Measurements from ENCODE around the gene ARMH2. TPM values are rescaled to one million over a fixed set of nuclear protein-coding genes. Genes with fewer than 3 reads are reported as not detected.
"Not testable (repeated sequence)": the region's sequence is repeated elsewhere in the genome, so short reads cannot be mapped to it uniquely, and the experiment has no call there.

ARMH2 gene
- total RNA-seq, 2 donors from 2014 or later = not detected

DNA sequence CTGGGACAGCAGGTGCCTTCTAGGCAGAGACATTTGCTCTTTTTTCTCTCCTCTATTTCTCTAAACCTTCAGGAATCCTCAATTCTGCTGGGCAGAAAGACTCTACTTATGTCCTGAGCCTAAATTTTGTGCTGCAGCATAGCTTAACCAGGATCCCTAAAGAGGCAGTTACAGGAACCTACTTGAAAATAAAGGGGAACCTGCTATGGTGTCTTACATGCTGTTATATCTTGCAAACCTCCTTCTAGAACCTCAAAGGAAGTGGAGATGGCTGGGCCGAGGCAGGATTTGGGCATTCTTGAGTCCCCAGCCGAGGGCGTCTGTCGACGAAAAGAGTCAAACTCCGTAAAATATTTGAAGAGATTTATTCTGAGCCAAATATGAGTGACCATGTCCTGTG lies 41.1 kb downstream of the ARMH2 start:
- no peak for DNase-seq (ENCODE audit: low spot score)
- ATAC-seq (ENCODE audit: insufficient number of reproducible peaks, low FRiP score, low read depth) = no peak
- H3K36me3 ChIP-seq = no peaks in the 10 kb centered on the region

DNA sequence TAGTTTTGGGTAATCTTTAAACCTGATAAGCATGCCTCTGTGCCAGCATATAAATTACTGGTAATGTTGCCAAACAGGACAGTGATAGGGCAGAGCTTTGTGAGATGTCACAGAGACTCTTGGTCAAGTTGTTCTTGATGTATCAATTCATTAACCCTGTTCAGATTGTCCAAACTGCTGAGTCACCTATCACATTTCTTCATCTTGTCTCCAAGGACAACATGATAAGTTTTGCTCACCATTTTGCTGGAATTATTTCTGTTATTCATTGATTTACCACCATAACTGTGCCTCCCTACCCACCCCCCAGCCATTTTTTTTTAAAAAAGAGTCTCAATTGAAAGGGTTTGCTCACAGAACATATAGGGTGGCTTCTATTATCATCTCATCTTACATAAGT lies 43.4 kb downstream of the ARMH2 start:
- Histone ChIP-seq H3K27ac (no peak overlapping the region), H3K9me3 (no peaks in the 10 kb centered on the region), H3K27me3 (replicated peaks; ENCODE audit: insufficient read depth) (no peaks in the 10 kb centered on the region), H3K36me3 (no peaks in the 10 kb centered on the region), H3K4me1 (ENCODE audit: control insufficient read depth in 1 of 2, low read depth in 2 of 2) (no peaks in the 10 kb centered on the region), H3K4me3 (no peak overlapping the region)
- DNase-seq (ENCODE audit: low spot score) (no peak), ATAC-seq (ENCODE audit: insufficient number of reproducible peaks, low FRiP score, low read depth) (no peak)
- TF ChIP-seq, protein P1, sequence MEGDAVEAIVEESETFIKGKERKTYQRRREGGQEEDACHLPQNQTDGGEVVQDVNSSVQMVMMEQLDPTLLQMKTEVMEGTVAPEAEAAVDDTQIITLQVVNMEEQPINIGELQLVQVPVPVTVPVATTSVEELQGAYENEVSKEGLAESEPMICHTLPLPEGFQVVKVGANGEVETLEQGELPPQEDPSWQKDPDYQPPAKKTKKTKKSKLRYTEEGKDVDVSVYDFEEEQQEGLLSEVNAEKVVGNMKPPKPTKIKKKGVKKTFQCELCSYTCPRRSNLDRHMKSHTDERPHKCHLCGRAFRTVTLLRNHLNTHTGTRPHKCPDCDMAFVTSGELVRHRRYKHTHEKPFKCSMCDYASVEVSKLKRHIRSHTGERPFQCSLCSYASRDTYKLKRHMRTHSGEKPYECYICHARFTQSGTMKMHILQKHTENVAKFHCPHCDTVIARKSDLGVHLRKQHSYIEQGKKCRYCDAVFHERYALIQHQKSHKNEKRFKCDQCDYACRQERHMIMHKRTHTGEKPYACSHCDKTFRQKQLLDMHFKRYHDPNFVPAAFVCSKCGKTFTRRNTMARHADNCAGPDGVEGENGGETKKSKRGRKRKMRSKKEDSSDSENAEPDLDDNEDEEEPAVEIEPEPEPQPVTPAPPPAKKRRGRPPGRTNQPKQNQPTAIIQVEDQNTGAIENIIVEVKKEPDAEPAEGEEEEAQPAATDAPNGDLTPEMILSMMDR (IDR thresholded peaks at IDR 0.05) = no peak

More for the DNA sequence above, 41.1 kb downstream of the ARMH2 start:
- no peaks in the 10 kb centered on the region for H3K27me3 ChIP-seq (replicated peaks; ENCODE audit: insufficient read depth)
- no peak overlapping the region for H3K4me3 ChIP-seq
- TF ChIP-seq, protein P1 (IDR thresholded peaks at IDR 0.05) = no peak
- H3K4me1 ChIP-seq (ENCODE audit: control insufficient read depth in 1 of 2, low read depth in 2 of 2) = no peaks in the 10 kb centered on the region
- no peaks in the 10 kb centered on the region for H3K9me3 ChIP-seq
- H3K27ac ChIP-seq = no peak overlapping the region

DNA sequence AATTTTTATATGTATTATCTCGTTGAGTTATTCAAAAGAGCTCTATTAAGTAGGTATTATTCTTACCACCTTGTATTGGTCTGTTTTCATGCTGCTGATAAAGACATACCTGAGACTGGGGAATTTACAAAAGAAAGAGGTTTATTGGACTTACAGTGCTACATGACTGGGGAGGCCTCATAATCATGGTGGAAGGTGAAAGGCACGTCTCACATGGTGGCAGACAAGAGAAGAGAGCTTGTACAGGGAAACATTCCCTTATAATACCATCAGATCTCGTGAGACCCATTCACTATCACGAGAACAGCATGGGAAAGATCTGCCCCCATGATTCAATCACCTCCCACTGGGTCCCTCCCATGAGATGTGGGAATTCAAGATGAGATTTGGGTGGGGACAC lies 44.3 kb downstream of the ARMH2 start:
- not testable (repeated sequence) for DNase-seq (ENCODE audit: low spot score); H3K4me3 ChIP-seq; H3K4me1 ChIP-seq (ENCODE audit: control insufficient read depth in 1 of 2, low read depth in 2 of 2); H3K36me3 ChIP-seq; H3K27ac ChIP-seq; H3K9me3 ChIP-seq; H3K27me3 ChIP-seq (replicated peaks; ENCODE audit: insufficient read depth); ATAC-seq (ENCODE audit: insufficient number of reproducible peaks, low FRiP score, low read depth)

DNA sequence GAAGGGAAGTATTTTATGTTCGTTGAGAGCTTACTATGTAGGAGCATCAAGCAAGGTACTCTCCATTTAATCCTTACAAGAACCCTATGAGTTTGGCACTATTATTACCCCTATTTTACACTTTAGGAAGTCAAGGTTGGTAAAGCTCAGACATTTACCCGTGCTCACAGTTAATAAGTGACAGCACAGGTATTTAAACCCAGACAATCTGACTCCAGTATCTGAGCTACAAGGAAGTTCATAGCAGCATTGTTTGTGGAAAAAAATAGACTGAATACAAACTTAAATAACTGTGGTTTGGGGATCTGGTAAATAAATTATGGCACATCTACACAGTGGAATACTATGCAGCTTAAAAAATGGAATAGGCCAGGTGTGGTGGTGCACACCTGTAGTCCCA lies 45.2 kb downstream of the ARMH2 start:
- Histone ChIP-seq H3K4me3 (no peak overlapping the region), H3K9me3 (no peaks in the 10 kb centered on the region), H3K4me1 (ENCODE audit: control insufficient read depth in 1 of 2, low read depth in 2 of 2) (no peaks in the 10 kb centered on the region), H3K27ac (no peak overlapping the region), H3K27me3 (replicated peaks; ENCODE audit: insufficient read depth) (no peaks in the 10 kb centered on the region), H3K36me3 (no peaks in the 10 kb centered on the region)
- DNase-seq (ENCODE audit: low spot score) = no peak
- TF ChIP-seq, protein P1 (IDR thresholded peaks at IDR 0.05) = no peak
- no peak for ATAC-seq (ENCODE audit: insufficient number of reproducible peaks, low FRiP score, low read depth)

DNA sequence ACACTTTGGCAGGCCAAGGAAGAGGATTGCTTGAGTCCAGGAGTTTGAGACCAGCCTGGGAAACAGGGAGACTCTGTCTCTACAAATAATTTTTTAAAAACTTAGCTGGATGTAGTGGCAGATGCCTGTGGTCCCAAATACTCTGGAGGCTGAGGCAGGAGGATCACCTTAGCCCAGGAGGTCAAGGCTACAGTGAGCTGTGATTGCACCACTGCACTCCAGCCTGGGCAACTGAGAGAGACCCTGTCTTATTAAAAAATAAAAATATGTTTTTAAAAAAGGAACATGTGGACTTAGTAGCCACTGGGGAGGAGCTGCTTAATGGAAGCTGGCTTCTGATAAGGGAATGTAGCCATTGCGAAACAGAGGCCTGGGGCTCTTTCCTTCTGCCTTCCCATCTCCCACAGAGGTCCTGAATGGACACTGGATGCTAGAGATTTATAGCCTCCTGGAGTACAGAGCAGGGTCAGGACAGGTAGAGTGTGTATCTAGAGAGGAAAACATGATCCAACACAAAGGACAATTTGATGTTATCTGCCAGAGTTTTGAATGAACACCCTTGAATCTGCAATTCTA lies 45.7 kb downstream of the ARMH2 start:
- Histone ChIP-seq H3K9me3 (no peaks in the 10 kb centered on the region), H3K4me1 (ENCODE audit: control insufficient read depth in 1 of 2, low read depth in 2 of 2) (no peaks in the 10 kb centered on the region), H3K27me3 (replicated peaks; ENCODE audit: insufficient read depth) (no peaks in the 10 kb centered on the region), H3K4me3 (no peak overlapping the region), H3K36me3 (no peaks in the 10 kb centered on the region), H3K27ac (no peak overlapping the region)
- DNase-seq (ENCODE audit: low spot score) (no peak), ATAC-seq (ENCODE audit: insufficient number of reproducible peaks, low FRiP score, low read depth) (no peak)
- TF ChIP-seq, protein P1 (IDR thresholded peaks at IDR 0.05) = no peak

DNA sequence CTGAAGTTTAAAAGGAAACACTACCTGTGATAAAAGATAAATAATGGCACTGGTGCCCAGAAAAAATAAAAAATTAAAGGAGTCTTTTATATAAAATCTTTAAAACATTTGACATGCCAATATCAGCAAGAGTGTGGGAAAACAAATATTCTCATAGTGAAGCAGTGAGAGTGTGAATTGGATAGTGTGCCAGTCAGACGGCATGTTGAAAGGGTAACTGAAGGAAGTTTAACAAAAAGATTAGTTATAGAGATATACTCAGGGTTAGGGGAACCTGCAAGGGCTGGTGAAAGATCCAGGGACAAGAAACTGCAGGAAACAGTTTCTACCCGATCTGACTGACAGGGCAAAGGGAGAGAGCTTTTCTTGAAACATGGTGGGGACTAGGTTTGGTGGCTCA lies 46.2 kb downstream of the ARMH2 start:
- Histone ChIP-seq H3K27ac (no peak overlapping the region), H3K4me3 (no peak overlapping the region), H3K4me1 (ENCODE audit: control insufficient read depth in 1 of 2, low read depth in 2 of 2) (no peaks in the 10 kb centered on the region), H3K27me3 (replicated peaks; ENCODE audit: insufficient read depth) (no peaks in the 10 kb centered on the region), H3K36me3 (no peaks in the 10 kb centered on the region), H3K9me3 (no peaks in the 10 kb centered on the region)
- DNase-seq (ENCODE audit: low spot score) = no peak
- ATAC-seq (ENCODE audit: insufficient number of reproducible peaks, low FRiP score, low read depth) = no peak
- TF ChIP-seq, protein P1 (IDR thresholded peaks at IDR 0.05) = no peak

DNA sequence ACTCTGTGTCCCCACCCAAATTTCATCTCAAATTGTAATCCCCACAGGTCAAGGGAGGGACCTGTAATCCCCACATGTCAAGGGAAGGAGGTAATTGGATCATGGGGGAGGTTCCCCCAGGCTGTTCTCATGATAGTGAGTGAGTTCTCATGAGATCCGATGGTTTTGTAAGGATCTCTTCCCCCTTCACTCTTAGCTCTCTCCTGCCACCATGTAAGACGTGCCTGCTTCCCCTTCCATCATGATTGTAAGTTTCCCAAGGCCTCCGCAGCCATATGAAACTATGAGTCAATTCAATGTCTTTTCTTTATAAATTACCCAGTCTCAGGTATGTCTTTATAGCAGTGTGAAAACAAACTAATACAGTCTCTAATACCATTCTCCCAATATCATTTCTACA lies 47.8 kb downstream of the ARMH2 start:
- not testable (repeated sequence) for H3K9me3 ChIP-seq; H3K27ac ChIP-seq; DNase-seq (ENCODE audit: low spot score); ATAC-seq (ENCODE audit: insufficient number of reproducible peaks, low FRiP score, low read depth); H3K4me1 ChIP-seq (ENCODE audit: control insufficient read depth in 1 of 2, low read depth in 2 of 2); H3K36me3 ChIP-seq; H3K27me3 ChIP-seq (replicated peaks; ENCODE audit: insufficient read depth); H3K4me3 ChIP-seq

Data from thoracic aorta (tissue), 2 donors.